ENCODE results near the gene RGS17.
"Not testable (repeated sequence)": the region's sequence is repeated elsewhere in the genome, so short reads cannot be mapped to it uniquely, and the experiment has no call there.

The RGS17 gene

DNA sequence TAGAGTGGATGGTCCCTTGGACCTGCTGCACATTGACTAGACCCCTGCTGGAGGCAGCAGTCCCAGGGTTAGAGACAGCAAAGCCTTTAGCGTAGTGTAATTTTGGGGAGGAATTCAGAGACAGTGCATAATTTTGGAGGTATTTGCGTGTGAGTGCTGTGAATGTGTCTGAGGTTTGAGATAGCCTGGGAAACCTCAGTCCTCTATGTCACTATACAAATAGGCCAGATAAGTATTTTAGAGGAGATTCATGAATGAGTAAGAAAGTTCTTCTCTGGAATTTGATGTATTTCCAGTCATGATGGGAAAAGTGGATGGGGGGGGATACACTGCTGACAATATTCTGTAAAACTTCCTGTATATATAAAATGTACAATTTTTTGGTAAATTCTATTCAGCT is 102.8 kb downstream of the RGS17 start:
- FAIRE-seq = no peak

DNA sequence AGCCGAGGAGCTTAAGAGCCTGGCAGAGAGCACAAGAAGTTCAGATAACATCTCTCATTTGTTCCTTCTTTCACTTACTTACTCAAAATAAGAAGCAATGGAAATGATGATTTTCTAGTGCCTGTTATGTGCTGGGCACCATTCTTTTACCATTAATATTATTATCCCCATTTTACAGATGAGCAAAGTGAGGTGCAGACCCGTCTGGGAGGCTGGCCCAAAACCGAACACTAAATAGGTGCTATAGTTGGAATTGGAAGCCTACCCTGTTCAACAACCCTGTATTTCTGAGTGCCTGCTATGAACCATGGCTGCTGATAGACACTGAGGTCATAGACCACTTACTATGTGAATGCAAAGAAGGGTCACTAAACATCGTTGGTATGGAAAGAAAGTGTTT is 103.6 kb downstream of the RGS17 start:
- FAIRE-seq = no peak

DNA sequence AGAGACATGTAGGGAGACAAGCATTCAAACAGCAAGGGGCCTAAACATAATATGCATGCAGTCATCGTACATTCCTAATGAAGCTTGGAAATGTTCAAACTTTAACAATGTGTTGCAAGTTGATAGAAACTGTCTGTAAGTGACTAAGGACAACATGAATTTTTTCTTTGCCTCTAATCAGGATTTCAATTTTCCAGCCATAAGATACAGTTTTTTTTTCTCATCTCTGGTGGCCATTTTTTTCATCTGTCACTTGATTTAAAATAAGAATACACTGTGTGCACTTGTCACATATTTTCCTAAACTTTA is 106.4 kb downstream of the RGS17 start:
- FAIRE-seq = no peak

DNA sequence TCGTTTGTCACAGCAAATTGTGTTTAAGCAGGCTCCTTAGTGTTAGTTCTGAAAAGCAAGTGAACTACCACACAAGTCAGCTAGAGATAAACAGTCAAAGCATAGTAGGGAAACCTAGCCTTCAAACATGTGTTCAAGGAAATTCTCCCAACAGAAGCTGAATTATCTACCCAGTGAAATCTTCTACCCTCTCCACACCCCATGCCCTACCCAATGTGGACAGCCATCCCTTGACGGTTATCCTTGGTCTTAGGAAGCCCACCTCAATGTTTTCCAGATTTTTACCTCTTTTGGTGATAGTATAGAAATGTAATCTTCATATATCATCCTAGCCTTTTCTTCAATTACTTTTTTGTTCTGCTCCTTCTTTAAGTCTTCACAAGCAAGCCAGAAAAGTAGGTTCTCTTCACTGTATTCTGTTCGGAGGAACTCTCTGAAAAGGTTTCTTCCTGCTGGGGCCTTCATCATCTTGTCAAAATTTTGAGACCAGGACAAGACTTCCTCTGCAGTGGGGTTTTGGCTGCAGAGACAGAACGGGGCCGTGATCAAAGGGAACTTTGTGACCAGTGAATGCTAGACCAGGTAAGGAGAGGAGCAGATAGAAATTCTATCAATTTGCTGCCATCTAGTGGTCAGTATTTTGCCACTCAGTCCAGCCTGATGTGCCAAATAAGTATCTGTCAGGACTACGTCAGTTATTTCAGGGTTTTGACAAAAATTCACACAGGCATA is 106.9 kb downstream of the RGS17 start:
- FAIRE-seq = peak; percentile 21

DNA sequence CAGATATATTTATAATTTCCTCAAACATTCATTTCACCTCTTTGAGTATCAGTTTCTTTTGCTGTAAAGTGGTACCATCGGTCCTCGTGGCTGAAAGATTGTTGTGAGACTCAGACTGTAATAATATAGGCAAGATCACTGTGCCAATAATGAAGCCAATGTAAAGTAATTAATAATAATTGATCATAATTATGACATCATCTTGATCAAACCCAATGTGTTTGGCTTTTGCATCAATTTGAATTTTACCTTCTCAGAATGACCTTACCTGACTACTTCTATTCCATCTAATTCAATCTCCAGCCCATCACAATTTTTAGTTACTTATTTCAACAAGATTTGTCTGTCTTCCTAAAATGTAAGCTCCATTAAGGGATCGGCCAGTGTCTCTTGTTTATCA is 112.7 kb downstream of the RGS17 start:
- no peak for FAIRE-seq

DNA sequence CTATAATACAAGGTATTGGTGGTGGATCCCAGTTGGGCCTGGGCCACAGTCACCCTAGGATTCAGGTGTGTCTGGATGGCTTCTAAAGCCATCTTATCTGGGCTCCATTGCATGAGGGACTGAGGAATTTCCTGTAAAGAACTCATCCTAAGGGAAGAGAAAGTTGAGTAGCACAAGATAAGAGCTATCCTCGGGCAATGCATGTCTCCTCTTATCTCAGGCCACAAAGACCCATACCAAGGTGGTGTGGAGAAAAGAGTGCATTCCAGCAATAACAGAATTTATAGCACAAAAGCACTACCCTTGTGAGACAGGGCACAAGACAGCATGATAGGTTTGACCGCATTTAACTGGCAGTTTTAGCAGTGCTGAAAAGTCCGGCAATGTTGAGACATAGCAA is 114.2 kb downstream of the RGS17 start:
- no peak for FAIRE-seq

DNA sequence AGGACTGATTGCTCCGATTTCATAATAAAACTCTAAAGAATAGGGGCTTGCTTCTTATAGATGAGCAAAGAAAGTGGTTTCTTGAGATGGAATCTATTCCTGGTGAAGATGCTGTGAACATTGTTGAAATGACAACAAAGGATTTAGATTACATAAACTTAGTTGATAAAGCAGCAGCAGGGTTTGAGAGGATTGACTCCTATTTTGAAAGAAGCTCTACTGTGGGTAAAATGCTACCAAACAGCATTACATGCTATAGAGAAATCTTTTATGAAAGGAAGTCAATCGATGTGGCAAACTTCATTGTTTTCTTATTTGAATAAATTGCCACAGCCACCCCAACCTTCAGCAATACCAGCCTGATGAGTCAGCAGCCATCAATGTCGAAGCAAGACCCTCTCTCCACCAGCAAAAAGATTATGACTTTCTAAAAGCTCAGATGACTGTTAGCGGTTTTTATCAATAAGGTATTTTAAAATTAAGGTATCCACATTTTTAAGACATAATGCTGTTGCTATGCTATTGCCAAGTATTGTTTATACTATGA is 115.9 kb downstream of the RGS17 start:
- FAIRE-seq = no peak

DNA sequence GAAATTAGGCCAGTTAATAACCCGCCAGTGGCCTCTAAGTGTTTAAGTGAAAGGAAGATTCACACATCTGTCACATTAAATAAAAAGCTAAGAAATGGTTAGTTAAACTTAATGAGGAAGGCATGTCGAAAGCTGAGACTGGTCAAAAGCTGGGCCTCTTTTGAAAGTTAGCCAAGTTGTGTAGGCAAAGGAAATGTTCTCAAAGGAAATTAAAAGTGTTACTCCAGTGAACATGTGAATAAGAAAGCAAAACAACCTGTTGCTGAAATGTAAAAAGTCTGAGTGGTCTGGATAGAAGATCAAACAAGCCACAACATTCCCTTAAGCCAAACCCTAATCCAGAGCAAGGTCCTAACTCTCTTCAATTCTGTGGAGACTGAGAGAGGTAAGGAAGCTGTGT is 117.6 kb downstream of the RGS17 start:
- FAIRE-seq = no peak

DNA sequence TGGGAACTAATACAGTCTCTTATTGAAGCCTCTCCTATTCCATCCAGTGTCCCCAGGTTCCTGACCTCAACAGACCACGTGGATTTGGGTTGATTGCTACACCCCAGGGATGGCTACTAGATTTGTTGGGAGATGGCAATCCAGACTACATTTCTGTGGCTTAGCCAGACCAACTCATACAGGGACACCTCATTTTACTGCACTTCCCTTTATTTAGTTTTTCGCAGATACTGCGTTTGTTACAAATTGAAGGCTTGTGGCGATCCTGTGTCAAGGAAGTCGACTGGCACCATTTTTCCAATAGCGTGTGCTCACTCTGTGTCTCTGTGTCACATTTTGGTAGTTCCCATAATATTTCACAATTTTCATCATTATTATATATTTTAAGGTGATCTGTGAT is 118.2 kb downstream of the RGS17 start:
- no peak for FAIRE-seq

DNA sequence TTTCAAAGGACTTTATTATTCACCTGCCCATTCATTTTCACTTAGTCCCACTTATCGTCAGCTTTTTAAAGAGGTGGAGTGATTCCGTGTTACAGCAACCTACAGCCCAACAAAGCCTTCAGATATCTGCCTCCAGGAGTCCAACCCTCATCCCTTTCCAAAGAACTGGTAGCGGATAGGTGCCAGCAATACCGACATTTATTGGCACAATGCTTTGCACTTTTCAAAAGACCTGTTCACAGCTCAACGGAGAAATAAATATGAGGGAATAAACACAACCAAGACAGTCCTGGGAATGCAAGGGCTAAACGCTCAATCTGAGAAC is 127.8 kb downstream of the RGS17 start:
- FAIRE-seq = no peak

DNA sequence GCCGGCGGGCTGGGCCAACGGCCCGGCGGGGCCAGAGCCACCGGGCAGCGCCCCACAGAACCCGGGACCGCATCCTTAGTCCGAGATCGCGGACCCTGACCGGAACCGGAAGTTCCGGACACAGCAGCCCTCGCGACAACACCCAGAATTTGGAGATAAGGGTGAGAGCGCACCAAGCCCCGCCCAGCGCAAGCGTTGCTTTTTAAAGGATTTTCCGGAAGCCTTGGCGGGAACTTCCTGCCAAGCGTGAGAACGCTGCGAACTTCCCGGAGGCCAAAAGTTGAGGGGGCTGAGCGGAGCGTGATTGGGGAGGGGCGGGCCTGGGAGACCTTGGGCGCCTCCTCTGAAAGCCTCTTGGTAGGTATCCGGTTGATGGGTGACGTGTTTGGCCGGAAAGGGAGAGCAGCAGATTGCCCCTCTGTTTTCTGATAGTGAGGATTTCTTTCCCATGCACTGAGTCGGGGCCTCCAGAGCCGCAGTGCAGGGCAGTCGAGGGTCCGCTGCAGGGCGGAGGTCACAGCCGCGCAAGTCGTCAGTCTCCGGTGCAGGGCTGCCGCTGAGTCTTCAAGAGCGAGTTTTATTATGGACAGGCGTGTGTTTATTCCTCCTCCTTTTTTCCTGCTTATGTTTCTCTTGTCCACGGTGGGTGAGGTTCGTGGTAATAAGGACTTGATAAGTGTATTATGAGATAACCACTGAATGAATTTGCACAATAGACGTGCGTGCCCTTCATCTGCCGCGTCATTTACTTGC is 128.3 kb downstream of the RGS17 start, which contains the start of gene MTRF1L:
MTRF1L (minus strand) TSS at position 97 of the 753 bp plus-strand sequence; CDS start at position 73, 24 bp downstream.
- peak; percentile 98 for FAIRE-seq

DNA sequence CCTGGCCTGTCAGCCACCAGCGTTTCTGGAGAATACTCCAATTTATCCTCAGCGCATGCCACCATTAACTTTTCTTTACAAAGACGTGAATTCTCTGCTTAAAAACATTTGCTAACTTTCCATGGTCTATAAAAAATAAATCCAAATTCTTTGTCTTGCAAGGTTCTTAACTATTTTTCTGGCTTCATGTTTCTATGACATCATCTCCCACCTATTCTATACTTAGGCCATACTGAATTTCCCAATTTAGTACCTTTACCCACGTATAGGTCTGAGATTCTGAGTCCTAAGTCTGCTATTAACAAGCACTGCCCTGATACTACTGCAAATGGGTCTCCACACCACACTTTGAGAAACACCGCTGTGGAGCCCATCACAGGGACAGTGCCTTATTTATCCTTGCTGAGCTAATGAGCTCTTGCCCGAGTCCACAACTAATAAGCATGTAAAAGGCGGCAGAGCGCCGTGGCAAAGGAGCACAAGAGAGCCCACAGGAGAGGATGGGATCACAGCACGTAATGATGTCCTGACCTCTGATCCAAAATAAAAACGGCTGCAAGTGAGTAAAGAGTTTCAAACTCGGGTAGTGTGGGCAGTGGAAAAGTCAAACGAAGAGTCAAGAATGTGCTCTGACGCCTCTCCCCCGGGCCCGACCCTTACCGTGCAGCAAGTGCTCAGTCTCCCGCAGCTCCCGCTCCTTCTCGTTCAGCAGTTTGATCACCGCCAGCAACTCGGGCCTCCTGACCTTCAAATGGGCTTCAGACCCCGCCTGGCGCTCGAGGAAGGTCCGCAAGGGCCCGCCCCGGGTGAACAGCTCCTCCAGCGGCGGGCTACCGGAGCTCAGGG is 129.1 kb downstream of the RGS17 start:
- no peak for FAIRE-seq

DNA sequence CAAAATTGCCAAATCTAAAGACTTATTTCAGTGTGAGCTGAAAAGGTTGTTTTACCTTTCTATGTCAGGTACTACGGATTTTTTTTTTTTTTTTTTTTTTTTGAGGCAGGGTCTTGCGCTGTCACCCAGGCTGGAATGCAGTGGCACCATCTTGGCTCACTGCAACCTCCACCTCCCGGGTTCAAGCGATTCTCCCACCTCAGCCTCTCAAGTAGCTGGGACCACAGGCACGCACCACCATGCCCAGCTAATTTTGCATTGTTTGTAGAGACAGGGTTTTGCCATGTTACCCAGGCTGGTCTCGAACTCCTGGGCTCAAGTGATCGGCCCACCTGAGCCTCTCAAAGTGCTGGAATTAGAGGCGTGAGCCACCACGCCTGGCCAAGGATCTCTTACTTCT is 130.3 kb downstream of the RGS17 start:
- FAIRE-seq = not testable (repeated sequence)

DNA sequence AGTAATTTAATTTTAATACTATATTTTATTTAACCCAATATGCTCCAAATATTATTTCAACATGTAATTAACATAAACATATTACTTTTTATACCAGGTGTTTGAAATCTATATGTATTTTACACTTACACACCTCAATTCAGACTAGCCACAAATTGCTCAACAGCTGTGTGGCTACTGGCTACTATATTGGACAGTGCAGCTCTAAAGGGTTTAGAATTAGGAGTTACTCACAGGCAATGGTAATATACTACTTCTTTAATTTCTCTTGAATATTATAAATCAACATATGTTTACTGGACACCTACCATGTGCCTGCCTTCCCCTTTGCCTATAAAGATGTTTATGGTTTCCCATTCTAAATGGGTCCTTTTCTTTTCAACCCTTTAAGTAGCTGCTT is 130.8 kb downstream of the RGS17 start:
- FAIRE-seq = no peak

DNA sequence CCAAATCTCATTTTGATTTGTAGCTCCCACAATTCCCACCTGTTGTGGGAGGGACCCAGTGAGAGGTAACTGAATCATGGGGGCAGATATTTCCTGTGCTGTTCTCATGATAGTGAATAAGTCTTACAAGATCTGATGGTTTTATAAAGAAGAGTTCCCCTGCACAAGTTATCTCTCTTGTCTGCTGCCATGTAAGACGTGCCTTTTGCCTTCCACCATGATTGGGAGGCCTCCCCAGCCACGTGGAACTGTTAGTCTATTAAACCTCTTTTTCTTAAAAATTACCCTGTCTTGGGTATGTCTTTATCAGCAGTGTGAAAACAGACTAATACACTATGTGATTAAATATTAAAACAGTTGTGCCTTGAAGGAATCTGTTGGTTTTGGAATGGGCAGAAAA is 131.5 kb downstream of the RGS17 start:
- FAIRE-seq = not testable (repeated sequence)

DNA sequence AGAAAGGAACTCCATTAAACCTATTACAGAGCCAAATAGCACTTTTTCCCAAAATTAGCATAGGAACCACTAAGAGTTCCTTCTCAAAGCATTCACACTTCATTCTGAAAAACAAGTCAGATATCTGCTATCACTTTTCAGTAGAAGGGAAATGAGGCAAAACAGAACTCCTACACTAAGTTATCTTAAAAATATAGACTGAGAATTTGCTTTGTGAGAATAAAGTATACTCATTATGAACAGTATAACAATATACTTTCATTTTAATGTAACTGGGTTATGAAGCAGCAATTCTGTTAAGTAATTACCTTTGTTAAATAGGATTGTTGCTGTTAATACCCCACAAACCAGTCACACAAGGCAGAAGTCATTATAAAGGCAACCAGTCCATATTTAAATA is 137.2 kb downstream of the RGS17 start:
- FAIRE-seq = no peak

DNA sequence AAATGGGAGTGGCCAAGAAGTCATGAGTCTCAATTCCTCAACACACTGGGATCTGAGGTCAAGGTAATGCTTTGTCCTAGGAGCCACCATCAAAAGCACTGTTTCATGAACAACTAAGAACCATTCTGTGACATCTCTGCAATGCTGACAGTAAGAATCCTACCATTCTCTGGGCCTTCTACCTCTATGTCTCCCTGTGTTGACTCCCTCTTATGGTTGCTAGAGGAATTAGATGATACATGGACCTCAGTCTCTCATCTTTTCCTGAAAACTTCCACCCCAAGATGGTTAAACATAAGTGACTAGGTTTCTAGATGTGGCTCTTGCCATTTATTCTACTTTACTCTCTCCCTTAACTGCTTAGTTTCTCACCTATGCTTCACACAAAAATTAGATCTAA is 137.7 kb downstream of the RGS17 start:
- no peak for FAIRE-seq

DNA sequence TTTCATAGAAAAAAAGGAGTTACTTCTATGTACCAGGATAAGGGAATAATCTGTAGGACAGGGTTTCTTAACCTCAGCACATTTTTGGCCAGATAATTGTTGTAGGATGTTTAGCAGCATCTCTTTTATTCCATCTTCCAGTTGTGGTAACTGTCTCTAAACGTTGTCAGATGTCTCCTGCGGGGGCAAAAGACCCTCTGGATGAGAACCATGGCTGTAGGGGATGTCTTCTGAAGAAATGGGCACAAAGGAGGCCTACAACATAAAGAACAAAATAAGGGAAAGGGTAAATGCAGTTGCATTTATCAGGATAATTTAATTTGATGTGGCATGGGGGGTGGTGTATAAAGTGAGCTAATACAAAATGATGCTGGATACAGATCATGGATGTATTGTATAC is 144.1 kb downstream of the RGS17 start:
- no peak for FAIRE-seq

DNA sequence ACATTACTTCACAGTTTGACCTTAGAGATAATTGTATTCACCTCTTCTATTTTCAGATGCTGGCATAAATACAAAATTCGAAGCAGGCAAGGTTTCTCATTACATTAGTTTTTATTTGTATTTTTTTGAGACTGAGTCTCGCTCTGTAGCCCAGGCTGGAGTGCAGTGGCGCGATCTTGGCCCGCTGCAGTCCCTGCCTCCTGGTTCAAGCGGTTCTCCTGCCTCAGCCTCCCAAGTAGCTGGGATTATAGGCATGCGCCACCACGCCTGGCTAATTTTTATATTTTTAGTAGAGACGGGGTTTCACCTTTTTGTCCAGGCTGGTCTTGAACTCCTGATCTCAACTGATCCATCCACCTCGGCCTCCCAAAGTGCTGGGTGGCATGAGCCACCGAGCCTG is 145.8 kb downstream of the RGS17 start:
- FAIRE-seq = not testable (repeated sequence)

DNA sequence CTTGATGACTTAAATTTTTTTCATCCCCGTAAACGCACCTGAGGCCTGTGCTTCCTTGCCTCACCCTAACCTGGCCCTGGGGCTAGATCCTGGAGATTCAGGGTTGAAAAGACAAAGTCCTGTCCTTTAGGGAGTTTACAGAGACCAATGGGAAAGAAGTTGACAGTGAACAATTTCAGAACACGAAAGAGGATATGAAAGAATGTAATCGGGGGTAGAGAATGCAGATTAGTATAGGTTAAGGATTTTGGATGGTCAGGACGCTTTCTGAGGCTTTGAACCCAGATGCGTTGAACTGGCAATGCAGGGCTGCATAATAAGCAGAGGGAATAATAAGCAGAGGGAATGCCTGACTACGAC is 146.6 kb downstream of the RGS17 start:
- FAIRE-seq = no peak

DNA sequence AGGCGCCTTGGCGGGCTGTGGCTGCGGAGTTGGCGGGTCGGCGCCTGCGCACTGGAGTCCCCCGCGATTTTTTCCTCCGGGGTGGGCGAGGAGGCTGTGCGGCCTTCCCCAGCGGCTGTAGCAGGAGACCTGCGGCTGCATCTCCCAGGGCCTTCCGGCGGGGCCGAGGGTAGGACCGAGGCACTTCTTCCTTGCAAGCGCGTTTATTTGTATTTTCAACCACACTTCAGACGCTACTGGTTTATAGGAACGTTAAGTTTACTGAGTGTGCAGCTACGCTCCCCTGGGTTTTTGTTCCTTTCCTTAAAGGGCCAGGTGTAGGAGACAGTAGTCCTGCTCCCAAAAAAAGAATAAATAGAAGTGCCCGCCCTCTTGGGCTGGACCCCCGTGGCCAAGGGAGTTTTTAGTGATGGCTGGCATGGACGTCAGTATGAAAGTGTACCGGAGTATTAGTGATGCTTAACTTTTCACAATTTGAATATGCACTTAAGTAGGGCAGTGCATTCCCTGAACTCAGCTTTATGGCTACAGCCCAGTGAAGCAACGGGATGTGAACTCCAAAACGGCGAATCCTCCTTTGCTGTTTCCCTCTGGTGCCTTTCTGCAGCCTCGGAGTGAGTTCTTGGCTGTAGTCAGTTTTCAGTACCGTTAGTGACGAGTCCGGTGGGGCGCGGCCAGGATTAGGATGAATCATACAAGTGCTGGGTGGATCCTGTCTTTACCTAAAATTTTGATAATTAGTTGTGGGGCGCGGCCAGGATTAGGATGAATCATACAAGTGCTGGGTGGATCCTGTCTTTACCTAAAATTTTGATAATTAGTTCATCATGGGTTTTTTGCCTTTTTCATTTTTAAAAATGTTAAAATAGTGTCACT is 147.2 kb downstream of the RGS17 start:
- FAIRE-seq = peak; percentile 88

DNA sequence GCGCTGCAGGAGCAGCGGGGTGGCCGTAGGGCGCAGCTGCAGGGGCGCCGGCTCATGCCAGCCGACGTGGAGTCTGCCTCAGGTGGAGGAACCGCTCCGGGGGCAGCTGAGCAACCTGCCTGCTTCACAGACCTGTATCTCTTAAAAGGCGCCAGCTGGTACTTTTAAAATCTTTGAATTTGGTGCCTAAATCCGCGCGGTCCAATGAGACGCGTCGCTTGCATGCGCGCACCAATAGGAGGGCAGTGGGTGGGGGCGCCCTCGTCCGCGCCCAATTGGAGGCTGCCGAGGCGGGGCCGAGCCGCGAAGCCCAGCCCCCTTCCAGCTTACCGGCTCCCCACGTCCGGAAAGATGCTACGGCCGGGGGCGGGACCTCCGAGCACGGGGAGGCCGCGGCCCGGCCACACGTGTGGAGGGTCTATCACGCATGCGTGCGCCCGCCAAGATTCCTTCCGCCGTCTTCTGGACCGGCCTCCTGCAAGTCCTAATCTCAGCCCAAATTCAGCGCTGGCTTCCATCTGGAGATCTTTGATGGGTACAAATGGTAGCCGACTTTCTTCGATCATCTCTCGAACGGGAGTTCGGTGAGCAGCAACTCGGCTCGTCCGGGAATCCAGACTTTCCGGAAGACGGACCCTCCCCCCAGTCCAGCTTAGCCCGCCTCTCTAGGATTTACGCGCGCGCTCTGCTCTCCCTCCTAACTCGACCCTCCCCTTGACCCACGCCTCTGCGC is 148.0 kb downstream of the RGS17 start, which contains the start of gene FBXO5:
FBXO5 (minus strand) TSS at position 138 of the 733 bp plus-strand sequence; CDS start at position 56, 82 bp downstream.
- FAIRE-seq = peak; percentile 89
